Trophoblast cell (in vitro differentiated cells and primary cell): ENCODE measurements around the gene ATP5MK.

Experiments
- DNase-seq, 2 donors: peaks; one replicate each; pipeline ENCODE4 v3.0.0-alpha.2; 2016
- H2AFZ ChIP-seq: 2 replicates; pipeline ENCODE4 v1.6.1; 2013; ENCODE audit warnings: low read length, moderate library complexity, mild to moderate bottlenecking; ENCODE audit not compliant: insufficient read depth, poor library complexity
- H2AK5ac ChIP-seq: 2 replicates; pipeline ENCODE4 v1.6.1; 2013; ENCODE audit warnings: mild to moderate bottlenecking, low read length
- H2BK120ac ChIP-seq: 2 replicates; pipeline ENCODE4 v1.6.1; 2013; ENCODE audit warnings: low read length, mild to moderate bottlenecking, moderate library complexity; ENCODE audit not compliant: insufficient read depth, poor library complexity
- H2BK12ac ChIP-seq: 2 replicates; pipeline ENCODE4 v1.6.1; 2013; ENCODE audit warnings: mild to moderate bottlenecking, low read length, moderate library complexity
- H2BK5ac ChIP-seq: 2 replicates; pipeline ENCODE4 v1.6.1; 2013; ENCODE audit warnings: low read length, low read depth, moderate library complexity, mild to moderate bottlenecking; ENCODE audit not compliant: poor library complexity
- H3K14ac ChIP-seq: 2 replicates; pipeline ENCODE4 v1.6.1; 2013; ENCODE audit warnings: mild to moderate bottlenecking, low read length
- H3K18ac ChIP-seq: 2 replicates; pipeline ENCODE4 v1.6.1; 2013; ENCODE audit warnings: mild to moderate bottlenecking, low read length
- H3K23ac ChIP-seq: 2 replicates; pipeline ENCODE4 v1.6.1; 2013; ENCODE audit warnings: low read length
- H3K27ac ChIP-seq: 2 replicates; pipeline ENCODE4 v1.5.1; 2013; ENCODE audit warnings: low read depth, mild to moderate bottlenecking, inconsistent platforms, low read length, moderate library complexity
- H3K27me3 ChIP-seq: 2 replicates; pipeline ENCODE4 v1.6.1; 2013; ENCODE audit warnings: inconsistent platforms, mild to moderate bottlenecking, low read length, moderate library complexity; ENCODE audit not compliant: insufficient read depth
- H3K36me3 ChIP-seq, 2 experiments: 1 replicate in 1 of 2; 2 replicates in 1 of 2; pipeline ENCODE4 v1.6.1; 2013; ENCODE audit warnings: low read length in 2 of 2, mild to moderate bottlenecking in 2 of 2, moderate library complexity in 1 of 2; ENCODE audit not compliant: insufficient read depth in 2 of 2, control insufficient read depth in 1 of 2
- H3K4ac ChIP-seq: 2 replicates; pipeline ENCODE4 v1.6.1; 2013; ENCODE audit warnings: low read depth, mild to moderate bottlenecking, low read length, moderate library complexity
- H3K4me1 ChIP-seq, 2 experiments: 1 replicate in 1 of 2; 2 replicates in 1 of 2; pipeline ENCODE4 v1.6.1; 2013; ENCODE audit warnings: low read length in 2 of 2, mild to moderate bottlenecking in 2 of 2, moderate library complexity in 1 of 2; ENCODE audit not compliant: insufficient read depth in 2 of 2, control insufficient read depth in 1 of 2
- H3K4me2 ChIP-seq: 2 replicates; pipeline ENCODE4 v1.6.1; 2013; ENCODE audit warnings: inconsistent platforms, mild to moderate bottlenecking, low read length, moderate library complexity
- H3K4me3 ChIP-seq: 2 replicates; pipeline ENCODE4 v1.5.1; 2013; ENCODE audit warnings: mild to moderate bottlenecking, low read depth, low read length, inconsistent platforms
- H3K79me1 ChIP-seq: one replicate; pipeline ENCODE4 v1.6.1; 2013; ENCODE audit warnings: low read length
- H3K79me2 ChIP-seq: 2 replicates; pipeline ENCODE4 v1.6.1; 2013; ENCODE audit warnings: low read length, mild to moderate bottlenecking; ENCODE audit not compliant: control insufficient read depth, insufficient read depth, poor library complexity
- H3K9ac ChIP-seq: 2 replicates; pipeline ENCODE4 v1.6.1; 2013; ENCODE audit warnings: mild to moderate bottlenecking, low read length
- H3K9me3 ChIP-seq: 2 replicates; pipeline ENCODE4 v1.6.1; 2013; ENCODE audit warnings: low read depth, mild to moderate bottlenecking, control low read depth, inconsistent platforms, low read length; ENCODE audit not compliant: insufficient read depth
- H4K12ac ChIP-seq: 2 replicates; pipeline ENCODE4 v1.6.1; 2013; ENCODE audit warnings: low read depth, mild to moderate bottlenecking, low read length, moderate library complexity
- H4K8ac ChIP-seq: 2 replicates; pipeline ENCODE4 v1.6.1; 2013; ENCODE audit warnings: low read depth, mild to moderate bottlenecking, low read length, moderate library complexity
- H4K91ac ChIP-seq: one replicate; pipeline ENCODE4 v1.6.1; 2013; ENCODE audit warnings: low read depth, mild to moderate bottlenecking, low read length, moderate library complexity
- WGBS: extraction: QIAGEN DNeasy Blood & Tissue Kit; methylation state at CpG from one replicate; pipeline ENCODE4 v1.1.7; 2013; ENCODE audit warnings: missing lambda C conversion rate; ENCODE audit not compliant: insufficient read length, insufficient coverage; ENCODE audit errors: extremely low coverage; 5-methylcytosine and 5-hydroxymethylcytosine counted together

ATP5MK gene

GRCh38 chr10:103439776-103440175 lies 43.5 kb upstream of the ATP5MK start:
- no CpG with 5 or more reads among the region's 4 CpGs for WGBS
- Histone ChIP-seq H3K9me3 (no peaks in the 10 kb centered on the region), H3K79me1 (no peaks in the 10 kb centered on the region), H2BK120ac (no peak overlapping the region), H3K4me3 (no peak overlapping the region), H3K36me3 (peaks cover 72 to 79% of the 10 kb centered on the region in 2 experiments), H3K9ac (no peak overlapping the region), H2AFZ (no peak overlapping the region), H3K18ac (no peak overlapping the region), H3K4ac (no peak overlapping the region), H4K12ac (no peak overlapping the region), H3K23ac (no peak overlapping the region), H3K27ac (no peak overlapping the region), H2AK5ac (no peak overlapping the region), H2BK12ac (no peak overlapping the region), H4K91ac (no peak overlapping the region), H3K27me3 (no peaks in the 10 kb centered on the region), H3K4me2 (no peak overlapping the region), H4K8ac (no peak overlapping the region), H3K79me2 (no peaks in the 10 kb centered on the region), H3K14ac (no peak overlapping the region), H3K4me1 (no peaks in the 10 kb centered on the region), H2BK5ac (no peak overlapping the region)
- DNase-seq, result no peak

- no peak overlapping the region for H3K14ac ChIP-seq
- H4K91ac ChIP-seq, result no peak overlapping the region
- H3K9ac ChIP-seq, result no peak overlapping the region
- no peaks in the 10 kb centered on the region for H3K79me1 ChIP-seq
- no peak overlapping the region for H2BK12ac ChIP-seq
- H3K4me2 ChIP-seq, result no peak overlapping the region
- WGBS, result no CpG with 5 or more reads among the region's 2 CpGs
- H4K8ac ChIP-seq, result no peak overlapping the region
- no peak overlapping the region for H2BK120ac ChIP-seq
- no peak overlapping the region for H2AFZ ChIP-seq
- H3K4ac ChIP-seq, result no peak overlapping the region
- no peak overlapping the region for H3K23ac ChIP-seq
- H4K12ac ChIP-seq, result no peak overlapping the region
- no peak overlapping the region for H3K4me3 ChIP-seq
- no peak overlapping the region for H2BK5ac ChIP-seq
- peaks cover 42 to 62% of the 10 kb centered on the region in 2 experiments for H3K36me3 ChIP-seq
- H2AK5ac ChIP-seq, result no peak overlapping the region
- peak in 1 of 2 donors; percentile 32 for DNase-seq
- no peaks in the 10 kb centered on the region for H3K4me1 ChIP-seq
- H3K27me3 ChIP-seq, result no peaks in the 10 kb centered on the region
- no peaks in the 10 kb centered on the region for H3K9me3 ChIP-seq
- no peaks in the 10 kb centered on the region for H3K79me2 ChIP-seq
- no peak overlapping the region for H3K27ac ChIP-seq
- no peak overlapping the region for H3K18ac ChIP-seq
These were observed 37.6 kb upstream of the ATP5MK start for GRCh38 chr10:103433858-103434257.

- WGBS, result no CpG with 5 or more reads among the region's 8 CpGs
- no peak overlapping the region for H3K14ac ChIP-seq
These were observed 35.6 kb upstream of the ATP5MK start for GRCh38 chr10:103431902-103432301.

GRCh38 chr10:103429647-103430046 lies 33.4 kb upstream of the ATP5MK start:
- whole genome bisulfite sequencing, result no CpG with 5 or more reads among the region's 5 CpGs
- Histone ChIP-seq H4K91ac (no peak overlapping the region), H2BK120ac (no peak overlapping the region), H3K14ac (no peak overlapping the region), H3K27ac (no peak overlapping the region), H4K12ac (no peak overlapping the region), H2AK5ac (no peak overlapping the region), H4K8ac (no peak overlapping the region), H2AFZ (no peak overlapping the region), H2BK12ac (no peak overlapping the region), H3K79me2 (no peaks in the 10 kb centered on the region), H3K36me3 (peaks cover 27 to 56% of the 10 kb centered on the region in 2 experiments), H3K9me3 (no peaks in the 10 kb centered on the region), H3K79me1 (no peaks in the 10 kb centered on the region), H3K4me1 (no peaks in the 10 kb centered on the region), H3K4me3 (no peak overlapping the region), H3K18ac (no peak overlapping the region), H3K27me3 (no peaks in the 10 kb centered on the region), H3K4ac (no peak overlapping the region), H3K4me2 (no peak overlapping the region), H3K9ac (no peak overlapping the region), H2BK5ac (no peak overlapping the region), H3K23ac (no peak overlapping the region)
- DNase-seq, result no peak

More at GRCh38 chr10:103431902-103432301, 35.6 kb upstream of the ATP5MK start:
- Histone ChIP-seq H3K4me1 (no peaks in the 10 kb centered on the region), H2BK12ac (no peak overlapping the region), H3K27me3 (no peaks in the 10 kb centered on the region), H2AK5ac (no peak overlapping the region), H3K23ac (no peak overlapping the region), H4K12ac (no peak overlapping the region), H3K18ac (no peak overlapping the region), H3K4me3 (no peak overlapping the region), H3K36me3 (peaks cover 31 to 59% of the 10 kb centered on the region in 2 experiments), H3K4ac (no peak overlapping the region), H3K79me1 (no peaks in the 10 kb centered on the region), H3K79me2 (no peaks in the 10 kb centered on the region), H3K4me2 (no peak overlapping the region), H2BK120ac (no peak overlapping the region), H2AFZ (no peak overlapping the region), H2BK5ac (no peak overlapping the region), H4K91ac (no peak overlapping the region), H3K9ac (no peak overlapping the region), H3K9me3 (no peaks in the 10 kb centered on the region), H3K27ac (no peak overlapping the region), H4K8ac (no peak overlapping the region)
- no peak for DNase-seq
